T-helper 9 cell (primary cell): ENCODE results near the gene LRFN5.
"Not testable (repeated sequence)": the region's sequence is repeated elsewhere in the genome, so short reads cannot be mapped to it uniquely, and the experiment has no call there.

Source experiments
- DNase-seq: peaks from one replicate; pipeline ENCODE4 v3.0.0-alpha.2; 2020

The LRFN5 gene

DNA sequence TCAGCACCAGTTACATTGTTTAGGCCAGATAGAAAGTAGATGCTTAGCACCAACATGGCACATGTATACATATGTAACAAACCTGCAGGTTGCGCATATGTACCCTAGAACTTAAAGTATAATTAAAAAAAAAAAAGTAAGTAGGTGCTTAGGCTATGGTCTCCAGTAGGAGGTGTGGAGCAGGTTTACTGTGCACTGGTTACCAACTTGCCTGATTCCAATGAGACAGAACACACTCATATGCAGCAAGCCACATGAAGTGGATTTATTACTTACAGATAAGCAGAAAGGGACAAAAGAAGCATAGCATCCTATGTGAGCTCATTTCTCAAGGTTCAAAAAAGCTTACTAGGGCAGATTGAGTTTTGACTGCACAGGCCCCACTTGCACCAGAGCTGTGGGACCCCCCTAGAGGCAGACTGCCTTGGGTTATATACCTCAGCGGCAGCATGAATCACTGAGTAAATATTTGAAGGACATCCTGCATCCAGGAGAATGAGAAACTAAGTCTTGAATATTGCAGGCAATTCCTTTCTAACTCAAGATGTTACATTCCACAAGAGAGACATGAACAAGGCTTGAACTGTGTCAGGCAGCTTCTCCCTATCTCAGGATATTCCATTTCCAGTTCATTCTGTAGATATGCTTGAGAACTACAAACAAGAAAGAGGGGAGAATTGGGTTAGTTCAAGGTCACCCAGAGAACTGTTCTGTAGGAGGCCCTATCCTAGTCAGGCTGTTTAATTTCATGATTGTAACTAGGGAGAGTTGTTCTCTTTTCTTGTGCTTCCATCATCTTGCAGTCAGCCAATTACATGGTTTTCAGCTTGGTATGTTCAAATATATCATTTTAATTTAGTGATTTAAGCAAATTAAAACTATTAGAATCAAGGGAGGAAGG, 30.1 kb downstream of the LRFN5 start:
- no peak for DNase-seq

DNA sequence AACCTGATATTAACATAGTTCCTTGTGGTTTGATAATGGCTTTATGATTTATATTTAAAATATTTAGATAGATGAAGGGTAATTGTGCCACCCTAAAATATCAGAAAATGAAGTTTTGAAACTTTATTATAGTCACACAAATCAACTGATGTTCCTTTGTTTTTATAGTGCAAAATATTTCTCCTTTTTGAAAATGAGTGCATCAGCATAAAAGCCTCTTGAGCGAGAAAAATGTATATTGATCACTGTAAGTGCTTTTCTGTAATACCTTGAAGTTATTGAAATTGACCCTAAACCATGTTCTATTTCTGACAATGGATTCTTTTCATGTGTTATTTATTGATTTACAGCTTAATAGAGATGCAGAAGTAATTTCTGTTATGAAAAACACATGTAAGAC, 35.0 kb downstream of the LRFN5 start:
- no peak for DNase-seq

DNA sequence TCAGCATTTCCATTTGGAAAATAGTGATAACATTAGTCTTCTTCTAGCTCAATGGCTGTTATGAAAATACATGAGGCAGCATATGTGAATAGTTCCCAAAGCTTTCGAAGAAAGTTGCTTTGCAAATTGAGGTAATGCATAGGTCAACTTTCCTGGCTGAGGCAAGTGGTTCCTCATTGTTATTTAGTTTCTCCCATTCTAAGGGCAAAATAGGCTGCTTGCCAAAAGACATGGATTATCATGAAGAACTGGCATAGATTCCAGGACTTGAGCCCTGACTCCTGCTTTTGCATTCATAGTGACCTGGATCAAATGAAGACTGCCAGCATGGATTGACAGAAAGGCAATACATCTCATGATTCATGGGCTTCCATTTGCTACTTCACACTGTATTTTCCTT, 35.7 kb downstream of the LRFN5 start:
- no peak for DNase-seq

DNA sequence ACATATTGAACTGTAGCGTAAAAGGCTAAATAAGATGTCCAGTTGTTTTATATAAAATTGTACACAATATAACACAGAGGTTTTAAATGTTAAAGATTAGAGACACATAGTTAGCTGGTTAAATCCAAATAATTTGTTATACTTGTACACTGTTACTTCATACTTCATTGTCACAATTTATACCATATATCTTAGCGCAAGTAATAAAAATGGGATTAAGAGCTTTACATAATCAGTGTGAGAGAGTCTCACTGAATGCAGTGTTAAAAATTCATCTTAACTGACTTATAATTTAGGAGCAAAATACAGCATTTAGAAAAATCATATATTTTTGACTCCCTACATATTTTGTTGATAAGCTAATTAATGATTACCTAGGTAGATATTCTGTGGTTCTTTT, 36.1 kb downstream of the LRFN5 start:
- DNase-seq: no peak

DNA sequence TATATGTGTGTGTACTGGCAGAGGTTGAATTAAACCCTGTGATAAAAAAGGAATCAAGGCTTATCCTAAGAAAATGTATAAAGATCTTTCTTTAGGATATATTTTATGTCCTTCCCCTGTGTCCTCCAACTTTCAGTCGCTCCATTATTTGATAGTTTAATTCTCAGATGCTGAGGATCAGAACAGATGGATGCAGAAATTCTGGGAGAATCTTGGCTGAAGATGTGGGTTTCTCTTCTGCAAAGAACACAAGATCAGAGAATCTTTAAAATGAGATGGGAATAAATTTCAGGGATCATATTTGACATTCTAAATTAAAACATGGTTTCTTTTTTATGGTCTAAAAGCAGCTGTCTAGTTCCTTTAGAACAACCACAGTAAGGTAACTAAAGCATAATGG, 37.9 kb downstream of the LRFN5 start:
- DNase-seq: no peak

DNA sequence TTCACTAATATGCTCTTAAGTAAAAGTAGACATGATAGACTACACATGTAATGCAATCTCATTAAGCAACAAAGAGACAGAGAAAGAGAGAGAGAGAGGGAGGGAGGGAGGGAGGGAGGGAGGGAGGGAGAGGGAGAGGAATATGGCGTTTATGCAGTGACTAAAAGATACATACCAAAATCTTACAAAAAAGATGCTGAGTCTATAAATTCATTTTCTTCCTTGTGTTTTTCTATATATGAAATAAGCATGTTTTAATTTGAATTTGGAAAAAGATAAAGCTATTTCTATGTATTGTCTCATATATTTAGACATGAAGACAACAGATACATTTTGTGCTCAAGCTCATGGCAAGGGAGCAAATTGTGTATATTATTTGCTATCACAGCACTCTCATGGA, 44.1 kb downstream of the LRFN5 start:
- DNase-seq: no peak

DNA sequence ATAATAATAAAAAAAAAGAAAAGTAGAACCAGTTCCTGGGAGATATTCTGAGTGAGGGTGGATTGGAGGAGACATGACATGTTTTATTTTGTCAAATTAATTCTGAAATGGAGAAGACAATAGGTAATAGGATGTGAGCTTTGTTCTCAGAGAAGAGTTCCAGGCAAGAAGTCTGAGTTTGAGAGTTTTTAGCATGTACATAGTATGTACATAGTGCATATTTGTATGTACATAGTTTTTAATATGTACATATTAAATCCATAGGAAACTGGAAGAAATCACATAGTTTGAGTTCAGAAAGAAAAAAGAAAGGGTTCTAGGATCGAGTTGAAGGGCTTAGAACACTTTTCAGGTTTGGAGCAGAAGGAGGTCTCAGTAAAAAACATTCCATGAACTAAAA, 47.5 kb downstream of the LRFN5 start:
- no peak for DNase-seq

DNA sequence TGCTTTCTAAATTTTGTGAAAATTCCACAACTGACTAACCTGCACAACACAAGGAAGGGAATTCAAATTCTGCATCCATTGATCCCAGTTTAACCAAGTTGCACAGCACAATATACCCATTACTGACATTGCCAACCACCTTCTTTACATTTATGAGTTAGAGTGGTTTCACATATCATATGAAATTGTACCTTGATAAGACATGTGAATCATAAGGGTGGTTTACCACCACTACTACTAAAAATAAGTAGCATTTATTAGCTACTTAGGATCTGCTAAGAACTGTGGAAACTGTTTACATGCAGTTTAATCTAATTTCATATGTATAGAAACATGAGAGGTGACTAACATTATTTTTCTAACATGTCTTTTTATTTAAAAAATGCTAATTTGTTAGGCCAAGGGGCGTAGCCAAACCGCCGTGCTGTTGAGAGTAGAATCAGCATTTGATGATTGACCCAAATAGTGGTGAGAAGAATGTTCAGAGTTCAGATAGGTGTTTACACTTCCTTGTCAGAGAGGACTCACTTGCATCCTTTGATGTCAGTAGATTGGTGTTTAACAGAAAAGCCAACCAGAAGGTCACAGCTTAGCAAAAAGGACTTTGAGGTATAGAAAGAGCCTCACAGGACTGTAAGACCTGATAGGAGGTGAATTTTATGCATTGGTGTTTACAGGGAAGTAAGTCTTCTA, 56.2 kb downstream of the LRFN5 start:
- no peak for DNase-seq

DNA sequence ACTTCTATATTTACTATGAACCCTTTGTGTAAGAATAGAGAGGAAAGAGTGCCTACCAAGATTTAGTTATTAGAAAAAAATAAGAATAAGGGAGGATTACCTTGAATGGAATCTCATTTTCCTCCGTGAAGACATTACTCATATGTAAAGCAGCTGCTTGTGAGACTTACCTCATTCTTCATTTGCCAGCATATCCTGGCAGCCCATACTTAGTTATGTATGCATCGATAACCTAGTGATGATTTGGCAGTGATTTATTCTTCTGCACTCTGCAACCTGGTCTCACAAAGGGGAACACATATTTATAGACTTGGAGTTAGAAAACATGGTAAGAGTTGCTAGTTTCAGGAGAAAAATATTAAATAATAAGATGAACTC, 56.8 kb downstream of the LRFN5 start:
- no peak for DNase-seq

DNA sequence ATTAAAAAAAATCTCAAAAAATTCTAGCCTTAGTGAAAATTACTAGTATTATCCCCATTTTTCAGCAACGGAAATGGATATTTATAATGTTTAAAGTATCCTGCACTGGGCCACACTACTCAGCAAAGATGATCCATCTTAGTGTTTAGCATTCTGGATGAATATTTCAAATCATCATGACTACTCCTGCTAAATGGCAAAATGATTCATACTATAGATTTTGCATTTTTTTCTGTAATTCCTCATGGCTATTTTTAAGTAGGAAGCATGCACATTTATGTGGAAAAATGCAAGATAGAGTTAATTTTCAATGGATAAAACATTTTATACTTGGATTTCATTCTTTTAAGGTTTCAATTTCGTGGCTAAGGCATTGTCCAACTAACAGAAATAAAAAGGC, 59.6 kb downstream of the LRFN5 start:
- no peak for DNase-seq

DNA sequence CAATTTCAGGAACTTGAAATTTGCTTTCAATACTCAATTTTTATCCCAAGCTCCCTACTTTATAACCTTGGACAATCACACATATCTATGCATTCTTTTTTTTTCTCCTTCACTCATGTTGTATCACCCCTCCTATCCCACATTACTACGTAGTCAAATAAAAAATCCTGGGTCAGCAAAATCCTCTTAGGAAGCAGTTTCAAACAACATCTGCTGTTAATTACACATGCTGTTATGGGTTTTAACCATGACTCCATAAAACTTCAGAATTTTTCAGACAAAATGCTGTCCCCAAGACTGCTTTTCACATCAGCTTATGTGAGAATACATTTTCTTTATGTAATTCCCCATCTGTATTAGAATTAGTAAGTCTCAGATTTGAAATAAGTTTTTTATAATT, 61.7 kb downstream of the LRFN5 start:
- no peak for DNase-seq

DNA sequence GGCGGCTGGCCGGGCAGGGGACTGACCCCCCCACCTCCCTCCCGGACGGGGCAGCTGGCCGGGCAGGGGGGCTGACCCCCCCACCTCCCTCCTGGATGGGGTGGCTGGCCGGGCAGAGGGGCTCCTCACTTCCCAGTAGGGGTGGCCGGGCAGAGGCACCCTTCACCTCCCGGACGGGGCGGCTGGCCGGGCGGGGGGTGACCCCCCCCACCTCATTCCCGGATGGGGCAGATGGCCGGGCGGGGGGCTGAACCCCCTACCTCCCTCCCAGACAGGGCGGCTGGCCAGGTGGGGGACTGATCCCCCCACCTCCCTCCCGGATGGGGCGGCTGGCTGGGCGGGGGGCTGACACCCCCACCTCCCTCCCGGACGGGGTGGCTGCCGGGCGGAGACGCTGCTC, 66.9 kb downstream of the LRFN5 start:
- not testable (repeated sequence) for DNase-seq

DNA sequence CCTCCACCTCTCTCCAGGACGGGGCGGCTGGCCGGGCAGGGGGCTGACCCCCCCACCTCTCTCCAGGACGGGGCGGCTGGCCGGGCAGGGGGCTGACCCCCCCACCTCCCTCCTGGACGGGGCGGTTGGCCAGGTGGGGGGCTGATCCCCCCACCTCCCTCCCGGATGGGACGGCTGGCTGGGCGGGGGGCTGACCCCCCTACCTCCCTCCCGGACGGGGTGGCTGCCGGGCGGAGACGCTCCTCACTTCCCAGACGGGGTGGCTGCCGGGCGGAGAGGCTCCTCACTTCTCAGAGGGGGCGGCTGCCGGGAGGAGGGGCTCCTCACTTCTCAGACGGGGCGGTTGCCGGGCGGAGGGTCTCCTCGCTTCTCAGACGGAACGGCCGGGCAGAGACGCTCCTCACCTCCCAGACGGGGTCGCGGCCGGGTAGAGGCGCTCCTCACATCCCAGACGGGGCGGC, 67.9 kb downstream of the LRFN5 start:
- DNase-seq: not testable (repeated sequence)

DNA sequence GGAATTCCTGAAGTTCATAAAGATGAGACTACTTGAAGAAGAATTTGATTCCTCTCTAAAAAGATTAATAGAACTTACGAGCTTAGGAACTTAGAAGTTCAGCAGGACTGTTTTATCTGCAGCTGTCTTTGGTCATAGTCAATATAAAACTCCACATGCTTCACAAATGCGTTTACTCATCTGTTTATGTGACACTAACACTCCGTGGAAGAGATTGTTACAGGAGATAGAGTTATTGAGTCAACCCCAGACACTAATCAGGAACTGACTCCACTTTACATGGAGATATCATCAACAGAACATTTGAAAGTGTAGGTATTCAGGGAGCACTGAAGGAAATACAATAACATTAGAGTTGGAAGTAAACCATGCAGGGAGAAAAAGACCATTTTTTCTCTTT, 92.8 kb downstream of the LRFN5 start:
- no peak for DNase-seq

DNA sequence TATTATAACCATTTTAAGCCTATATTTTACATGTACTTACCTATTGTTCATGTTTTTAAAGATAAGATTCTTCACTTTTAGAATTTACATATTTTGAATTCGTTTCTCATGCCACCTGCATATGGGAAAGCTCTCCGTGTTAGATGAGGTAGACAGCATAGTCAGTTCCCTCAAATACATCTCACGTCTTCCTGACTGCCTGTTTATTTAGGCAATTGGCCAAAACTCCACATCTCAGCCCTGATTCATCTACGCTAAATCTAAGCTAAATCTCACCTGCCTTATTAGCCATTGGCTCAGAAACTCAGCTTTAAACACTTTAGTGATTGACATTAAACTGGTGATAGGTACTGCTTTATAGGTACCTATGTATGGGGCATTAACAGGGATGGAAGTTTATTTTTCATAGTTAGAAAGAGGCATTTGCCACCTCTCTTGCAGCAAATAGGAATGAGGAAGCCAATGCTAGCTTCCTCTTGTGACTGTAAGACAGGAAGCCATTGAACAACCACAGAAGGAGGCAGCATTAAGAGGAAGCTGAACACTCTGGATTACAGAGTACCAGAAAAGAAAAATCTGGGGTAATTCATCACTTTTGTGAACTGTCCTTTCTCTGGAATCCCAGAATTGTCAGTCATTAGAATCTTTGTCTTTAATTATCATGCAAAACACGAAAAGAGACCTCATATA, 111.9 kb downstream of the LRFN5 start:
- no peak for DNase-seq

DNA sequence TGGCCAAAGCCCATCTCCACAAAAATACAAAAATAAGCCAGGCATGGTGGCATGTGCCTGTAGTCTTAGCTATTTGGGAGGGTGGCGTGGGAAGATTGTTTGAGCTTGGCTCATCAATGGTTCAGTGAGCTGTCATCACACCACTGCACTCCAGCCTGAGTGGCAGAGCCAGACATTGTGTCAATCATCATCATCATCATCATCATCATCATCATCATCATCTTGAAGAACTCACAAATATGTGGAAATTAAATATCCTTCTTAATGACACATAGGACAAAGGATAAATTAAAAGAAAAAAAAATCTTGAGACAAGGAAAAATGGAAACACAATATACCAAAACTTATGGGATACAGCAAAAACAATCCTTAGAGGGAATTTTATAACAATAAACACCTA, 132.5 kb downstream of the LRFN5 start:
- no peak for DNase-seq

DNA sequence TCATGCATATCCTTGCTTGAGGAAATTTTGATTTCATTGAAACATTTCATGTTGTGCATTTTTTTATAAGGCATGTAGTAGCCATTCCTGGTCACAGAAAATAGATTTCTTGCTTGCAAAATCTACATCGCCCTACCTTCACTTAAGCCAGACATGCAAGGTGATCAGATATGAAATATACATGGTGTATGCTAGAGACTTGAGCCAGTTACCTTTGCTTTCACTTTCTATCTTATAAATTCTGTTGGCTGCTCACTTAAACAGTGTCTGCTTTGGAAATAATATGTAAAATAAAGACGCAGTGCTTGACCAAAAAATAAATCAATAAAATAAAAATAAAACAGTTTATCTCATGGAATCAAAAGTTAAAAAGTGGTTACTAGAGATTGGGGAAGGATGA, 136.5 kb downstream of the LRFN5 start:
- DNase-seq: no peak

DNA sequence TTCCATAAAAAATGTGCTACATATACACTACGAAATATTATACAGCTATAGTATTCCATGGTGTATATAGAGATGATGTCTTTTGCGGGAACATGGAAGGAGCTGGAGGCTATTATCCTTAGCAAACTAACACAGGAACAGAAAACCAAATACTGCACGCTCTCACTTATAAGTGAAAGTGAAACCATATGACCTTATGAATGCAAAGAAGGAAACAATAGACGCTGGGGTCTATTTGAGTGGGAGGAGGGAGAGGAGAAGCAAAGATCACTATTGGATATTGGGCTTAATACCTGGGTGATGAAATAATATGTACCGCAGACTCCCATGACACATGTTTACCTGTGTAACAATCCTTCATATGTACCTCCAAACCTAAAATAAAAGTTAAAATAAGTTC, 142.8 kb downstream of the LRFN5 start:
- no peak for DNase-seq

DNA sequence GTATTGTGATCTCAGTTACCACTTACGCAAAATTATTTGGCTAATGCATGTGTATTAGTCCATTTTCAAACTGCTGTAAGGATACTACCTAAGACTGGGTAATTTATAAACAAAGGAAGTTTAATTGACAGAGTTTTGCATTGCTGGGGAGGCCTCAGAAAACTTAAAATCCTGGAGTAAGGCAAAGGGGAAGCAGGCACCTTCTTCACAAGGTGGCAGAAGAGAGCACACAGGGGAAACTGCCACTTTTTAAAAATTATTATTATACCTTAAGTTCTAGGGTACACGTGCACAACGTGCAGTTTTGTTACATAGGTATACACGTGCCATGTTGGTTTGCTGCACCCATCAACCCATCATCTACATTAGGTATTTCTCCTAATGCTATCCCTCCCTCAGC, 143.9 kb downstream of the LRFN5 start:
- DNase-seq: not testable (repeated sequence)

DNA sequence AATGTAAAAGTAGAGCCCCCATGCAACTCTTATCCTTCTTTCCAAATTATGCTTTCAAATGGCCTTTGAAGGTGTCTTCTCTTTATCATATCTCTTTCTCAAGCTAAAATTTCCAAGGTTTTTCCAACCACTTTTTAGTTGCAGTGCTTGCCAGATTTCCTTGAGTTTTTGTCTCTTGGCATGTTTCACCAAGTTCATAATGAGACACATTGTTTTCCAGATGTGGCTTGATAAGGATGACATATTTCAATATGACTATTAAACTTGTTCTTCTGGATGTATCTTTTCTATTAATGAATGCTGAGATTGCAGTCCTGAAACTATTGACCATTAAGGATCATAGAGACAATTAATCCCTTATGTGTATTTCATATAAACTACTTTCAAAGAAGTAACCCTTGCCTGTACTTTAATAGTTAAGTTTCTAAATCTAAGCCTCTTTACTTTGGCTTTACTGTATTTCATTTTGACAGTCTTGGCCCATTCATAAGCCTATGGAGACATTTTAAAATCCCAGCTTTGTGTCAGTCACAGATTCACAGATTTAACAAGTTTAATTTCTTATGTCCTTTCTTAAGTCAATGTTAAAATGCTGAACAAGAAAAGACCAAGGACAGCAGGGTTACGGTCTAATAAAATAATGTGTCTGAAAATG, 151.5 kb downstream of the LRFN5 start:
- DNase-seq: no peak

DNA sequence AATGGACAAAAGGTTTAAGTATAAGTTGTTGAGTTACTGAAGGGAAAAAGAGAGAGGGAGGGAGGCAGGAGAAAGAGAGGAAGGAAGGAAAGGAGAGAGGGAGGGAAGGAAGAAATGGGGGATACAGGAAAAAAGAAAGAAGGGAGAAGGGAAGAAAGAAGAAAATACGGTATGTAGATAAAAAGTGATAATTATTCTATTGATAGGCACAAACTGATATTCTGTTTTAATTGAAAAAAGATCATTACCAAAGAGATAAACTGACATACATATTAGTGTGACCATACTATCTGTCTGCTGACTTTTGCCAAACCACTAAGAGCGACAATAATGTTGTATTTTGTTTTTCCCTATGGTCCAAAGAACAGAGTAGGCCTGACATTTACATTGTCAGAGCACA, 154.5 kb downstream of the LRFN5 start:
- no peak for DNase-seq

DNA sequence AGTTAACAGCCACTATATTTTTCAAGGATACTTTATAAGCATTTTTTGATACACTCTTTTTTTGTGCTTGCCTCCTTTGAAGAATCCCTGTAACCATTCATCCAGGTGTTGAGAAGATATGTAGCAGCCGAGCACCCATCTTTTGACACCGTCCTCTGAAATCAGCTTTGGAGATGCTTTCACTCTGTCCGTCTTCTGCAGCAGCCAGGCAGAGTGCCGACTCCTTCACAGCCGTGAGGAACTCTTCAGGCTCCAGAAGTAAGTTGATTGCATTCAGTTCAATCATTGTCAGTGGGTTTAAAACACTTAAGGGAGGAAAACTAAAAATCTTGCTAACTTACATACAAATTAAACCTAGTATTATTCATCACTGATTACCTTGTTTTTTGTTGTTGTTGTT, 160.1 kb downstream of the LRFN5 start:
- no peak for DNase-seq
